Measurements from ENCODE around the gene LSP1. TPM values are rescaled to one million over a fixed set of nuclear protein-coding genes. Genes with fewer than 3 reads are reported as not detected.

Gene LSP1
- total RNA-seq, 1 experiment from 2014 or later: 0.90 TPM

GRCh38 chr11:1936072-1936780 lies 83.3 kb downstream of the LSP1 start:
- TF ChIP-seq SIN3A (IDR thresholded peaks at IDR 0.05; ENCODE audit: borderline replicate concordance, insufficient read depth, low read depth, low read length): no peak
- TF ChIP-seq TCF7L2 (IDR thresholded peaks at IDR 0.05; ENCODE audit: low read depth, low read length): no peak
- no peak for TF ChIP-seq POLR2AphosphoS5 (IDR thresholded peaks at IDR 0.05; ENCODE audit: low read depth, low read length)
- TF ChIP-seq, protein P1, sequence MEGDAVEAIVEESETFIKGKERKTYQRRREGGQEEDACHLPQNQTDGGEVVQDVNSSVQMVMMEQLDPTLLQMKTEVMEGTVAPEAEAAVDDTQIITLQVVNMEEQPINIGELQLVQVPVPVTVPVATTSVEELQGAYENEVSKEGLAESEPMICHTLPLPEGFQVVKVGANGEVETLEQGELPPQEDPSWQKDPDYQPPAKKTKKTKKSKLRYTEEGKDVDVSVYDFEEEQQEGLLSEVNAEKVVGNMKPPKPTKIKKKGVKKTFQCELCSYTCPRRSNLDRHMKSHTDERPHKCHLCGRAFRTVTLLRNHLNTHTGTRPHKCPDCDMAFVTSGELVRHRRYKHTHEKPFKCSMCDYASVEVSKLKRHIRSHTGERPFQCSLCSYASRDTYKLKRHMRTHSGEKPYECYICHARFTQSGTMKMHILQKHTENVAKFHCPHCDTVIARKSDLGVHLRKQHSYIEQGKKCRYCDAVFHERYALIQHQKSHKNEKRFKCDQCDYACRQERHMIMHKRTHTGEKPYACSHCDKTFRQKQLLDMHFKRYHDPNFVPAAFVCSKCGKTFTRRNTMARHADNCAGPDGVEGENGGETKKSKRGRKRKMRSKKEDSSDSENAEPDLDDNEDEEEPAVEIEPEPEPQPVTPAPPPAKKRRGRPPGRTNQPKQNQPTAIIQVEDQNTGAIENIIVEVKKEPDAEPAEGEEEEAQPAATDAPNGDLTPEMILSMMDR (IDR thresholded peaks at IDR 0.05): no peak
- TF ChIP-seq, protein P2, sequence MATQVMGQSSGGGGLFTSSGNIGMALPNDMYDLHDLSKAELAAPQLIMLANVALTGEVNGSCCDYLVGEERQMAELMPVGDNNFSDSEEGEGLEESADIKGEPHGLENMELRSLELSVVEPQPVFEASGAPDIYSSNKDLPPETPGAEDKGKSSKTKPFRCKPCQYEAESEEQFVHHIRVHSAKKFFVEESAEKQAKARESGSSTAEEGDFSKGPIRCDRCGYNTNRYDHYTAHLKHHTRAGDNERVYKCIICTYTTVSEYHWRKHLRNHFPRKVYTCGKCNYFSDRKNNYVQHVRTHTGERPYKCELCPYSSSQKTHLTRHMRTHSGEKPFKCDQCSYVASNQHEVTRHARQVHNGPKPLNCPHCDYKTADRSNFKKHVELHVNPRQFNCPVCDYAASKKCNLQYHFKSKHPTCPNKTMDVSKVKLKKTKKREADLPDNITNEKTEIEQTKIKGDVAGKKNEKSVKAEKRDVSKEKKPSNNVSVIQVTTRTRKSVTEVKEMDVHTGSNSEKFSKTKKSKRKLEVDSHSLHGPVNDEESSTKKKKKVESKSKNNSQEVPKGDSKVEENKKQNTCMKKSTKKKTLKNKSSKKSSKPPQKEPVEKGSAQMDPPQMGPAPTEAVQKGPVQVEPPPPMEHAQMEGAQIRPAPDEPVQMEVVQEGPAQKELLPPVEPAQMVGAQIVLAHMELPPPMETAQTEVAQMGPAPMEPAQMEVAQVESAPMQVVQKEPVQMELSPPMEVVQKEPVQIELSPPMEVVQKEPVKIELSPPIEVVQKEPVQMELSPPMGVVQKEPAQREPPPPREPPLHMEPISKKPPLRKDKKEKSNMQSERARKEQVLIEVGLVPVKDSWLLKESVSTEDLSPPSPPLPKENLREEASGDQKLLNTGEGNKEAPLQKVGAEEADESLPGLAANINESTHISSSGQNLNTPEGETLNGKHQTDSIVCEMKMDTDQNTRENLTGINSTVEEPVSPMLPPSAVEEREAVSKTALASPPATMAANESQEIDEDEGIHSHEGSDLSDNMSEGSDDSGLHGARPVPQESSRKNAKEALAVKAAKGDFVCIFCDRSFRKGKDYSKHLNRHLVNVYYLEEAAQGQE (IDR thresholded peaks at IDR 0.05; ENCODE audit: insufficient read depth in 1 of 2, low read depth in 2 of 2, low read length in 1 of 2): no peak
- POLR2A ChIA-PET: no interaction called here
- in situ Hi-C loops (cut with HindIII; ENCODE audit: low pct_unique_long_range_greater_than_20kb, low sequenced_read_pairs): no loop called here
- Histone ChIP-seq H3K4me1 (ENCODE audit: control insufficient read depth, insufficient read depth, low read length) (no peaks in the 10 kb centered on the region; the same call in 1 of the 2 replicates), H3K27ac (ENCODE audit: low read length) (no peak overlapping the region), H3K36me3 (ENCODE audit: control insufficient read depth, insufficient read depth, low read length) (no peaks in the 10 kb centered on the region), H3K27me3 (ENCODE audit: control insufficient read depth, insufficient read depth, low read length) (no peaks in the 10 kb centered on the region), H3K9me3 (ENCODE audit: control insufficient read depth, insufficient read depth, low read depth, low read length) (no peaks in the 10 kb centered on the region), H3K4me3 (ENCODE audit: low read depth in 2 of 2, low read length in 2 of 2) (no peak overlapping the region)
- DNase-seq (ENCODE audit: low read depth, low spot score) (no peak), ATAC-seq (peak; percentile 17)
- intact Hi-C loops (cut with micrococcal nuclease; ENCODE audit: unreplicated experiment): no loop called here
- CTCF ChIA-PET: interaction anchor here (0.7 kb wide), 1 partner anchor 54 kb away, joined by 3 read pairs; no protein-coding TSS in a partner anchor
- no TSS peak for BruUV-seq (replicated peaks)

DNA sequence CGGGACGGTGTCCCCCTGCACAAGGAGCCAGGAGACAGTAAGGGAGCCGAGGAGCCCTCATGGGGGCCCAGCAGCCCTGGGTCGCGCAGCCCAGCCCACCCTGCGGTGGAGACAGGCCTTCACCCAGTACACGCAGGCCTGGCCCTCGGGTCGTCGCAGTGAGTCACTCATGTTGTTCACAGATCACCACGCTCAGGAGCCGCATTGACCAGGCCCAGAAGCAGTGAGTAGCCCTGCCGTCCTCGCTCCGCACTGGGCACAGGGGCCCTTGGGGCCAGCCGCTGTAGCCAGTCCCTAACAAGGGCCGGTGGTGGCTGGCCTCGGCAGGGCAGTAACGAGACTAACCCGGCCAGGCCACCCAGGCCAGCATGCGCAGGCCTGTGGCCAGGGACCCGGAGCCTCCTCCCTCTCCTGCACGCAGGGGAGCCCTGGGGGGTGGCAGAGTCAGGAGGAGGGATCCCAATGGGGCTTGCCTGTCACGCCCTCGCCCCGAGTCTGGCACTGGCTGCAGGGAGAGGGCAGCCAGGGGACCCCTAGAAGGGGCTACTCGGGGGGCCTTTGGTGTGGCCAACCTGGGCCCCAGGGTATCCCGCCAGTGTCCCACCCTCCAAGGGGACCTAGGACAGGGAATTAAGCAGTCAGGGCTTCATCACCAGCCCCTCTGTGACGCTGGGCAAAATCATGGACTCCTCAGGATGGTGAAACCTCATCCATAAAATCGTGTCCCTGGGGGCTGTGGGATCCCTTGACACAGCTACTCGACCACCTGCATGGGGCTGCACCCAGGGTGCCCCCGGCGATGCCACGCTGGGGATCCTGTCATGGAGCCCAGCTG lies 84.1 kb downstream of the LSP1 start:
- no peak overlapping the region for H3K4me3 ChIP-seq (ENCODE audit: low read depth in 2 of 2, low read length in 2 of 2)
- TF ChIP-seq TCF7L2 (IDR thresholded peaks at IDR 0.05; ENCODE audit: low read depth, low read length): no peak
- TF ChIP-seq, protein P1 (IDR thresholded peaks at IDR 0.05): no peak
- TF ChIP-seq, protein P2 (IDR thresholded peaks at IDR 0.05; ENCODE audit: insufficient read depth in 1 of 2, low read depth in 2 of 2, low read length in 1 of 2): no peak
- no peak for TF ChIP-seq SIN3A (IDR thresholded peaks at IDR 0.05; ENCODE audit: borderline replicate concordance, insufficient read depth, low read depth, low read length)
- TF ChIP-seq POLR2AphosphoS5 (IDR thresholded peaks at IDR 0.05; ENCODE audit: low read depth, low read length): no peak
- intact Hi-C loops (cut with micrococcal nuclease; ENCODE audit: unreplicated experiment) (no loop called here), in situ Hi-C loops (cut with HindIII; ENCODE audit: low pct_unique_long_range_greater_than_20kb, low sequenced_read_pairs) (no loop called here)
- H3K36me3 ChIP-seq (ENCODE audit: control insufficient read depth, insufficient read depth, low read length): no peaks in the 10 kb centered on the region
- ChIA-PET POLR2A (no interaction called here), CTCF (interaction anchor here (1.4 kb wide), 1 partner anchor 243 kb away, joined by 5 read pairs; no protein-coding TSS in a partner anchor)
- no peaks in the 10 kb centered on the region for H3K27me3 ChIP-seq (ENCODE audit: control insufficient read depth, insufficient read depth, low read length)
- DNase-seq (ENCODE audit: low read depth, low spot score) (no peak), ATAC-seq (peak; percentile 61)
- no peaks in the 10 kb centered on the region for H3K9me3 ChIP-seq (ENCODE audit: control insufficient read depth, insufficient read depth, low read depth, low read length)
- H3K4me1 ChIP-seq (ENCODE audit: control insufficient read depth, insufficient read depth, low read length): no peaks in the 10 kb centered on the region; the same call in 1 of the 2 replicates
- no peak overlapping the region for H3K27ac ChIP-seq (ENCODE audit: low read length)
- BruUV-seq (replicated peaks): no TSS peak

Data from Panc1 (cell line).